ENCODE results near the gene FMNL2. TPM values are rescaled to one million over a fixed set of nuclear protein-coding genes. Genes with fewer than 3 reads are reported as not detected.
A peak's percentile ranks its signal among the peaks of the same experiment; 100 is the strongest.
"Not testable (repeated sequence)": the region's sequence is repeated elsewhere in the genome, so short reads cannot be mapped to it uniquely, and the experiment has no call there.

Gene FMNL2
- total and polyA plus RNA-seq, 4 donors, result 18.8 to 81.4 (median 38.4) TPM

- DNase-seq, result peak in 2 of 3 donors; percentile 56 to 67
- H3K4me1 ChIP-seq (ENCODE audit: control insufficient read depth in 5 of 5, insufficient read depth in 5 of 5, low read length in 5 of 5), result peaks cover 8 to 57% (median 28%) of the 10 kb centered on the region in 5 donors
- peak overlapping the region in 1 of 2 donors; percentile 36 for H3K9ac ChIP-seq (ENCODE audit: insufficient read depth in 1 of 2, low read length in 2 of 2)
These were observed 136.2 kb downstream of the FMNL2 start for GRCh38 chr2:152470861-152471854.

GRCh38 chr2:152472481-152472887, 137.5 kb downstream of the FMNL2 start:
- Histone ChIP-seq H3K27me3 (ENCODE audit: control insufficient read depth in 3 of 3, insufficient read depth in 3 of 3, low read length in 2 of 3) (no peaks in the 10 kb centered on the region), H3K9me3 (ENCODE audit: control insufficient read depth in 4 of 4, insufficient read depth in 3 of 4, low read length in 3 of 4) (no peaks in the 10 kb centered on the region), H3K4me1 (ENCODE audit: control insufficient read depth in 5 of 5, insufficient read depth in 5 of 5, low read length in 5 of 5) (peaks cover 6 to 44% (median 25%) of the 10 kb centered on the region in 5 donors), H3K27ac (ENCODE audit: low read depth in 1 of 2, low read length in 1 of 2) (no peak overlapping the region), H3K36me3 (ENCODE audit: control insufficient read depth in 4 of 4, insufficient read depth in 4 of 4, low read length in 4 of 4) (no peaks in the 10 kb centered on the region), H3K9ac (ENCODE audit: insufficient read depth in 1 of 2, low read length in 2 of 2) (no peak overlapping the region), H3K4me3 (no peak overlapping the region)
- no peak for TF ChIP-seq CTCF (IDR thresholded peaks at IDR 0.05; ENCODE audit: control extremely low read depth, extremely low read depth)
- WGBS, 2 donors, result 89 to 94% methylated on average over 1 of the region's 1 CpG
- ATAC-seq (ENCODE audit: insufficient read depth, low FRiP score), result no peak
- no peak for DNase-seq

More at GRCh38 chr2:152470861-152471854, 136.2 kb downstream of the FMNL2 start:
- ATAC-seq (ENCODE audit: insufficient read depth, low FRiP score), result no peak
- H3K9me3 ChIP-seq (ENCODE audit: control insufficient read depth in 4 of 4, insufficient read depth in 3 of 4, low read length in 3 of 4), result no peaks in the 10 kb centered on the region
- H3K36me3 ChIP-seq (ENCODE audit: control insufficient read depth in 4 of 4, insufficient read depth in 4 of 4, low read length in 4 of 4), result no peaks in the 10 kb centered on the region
- peak overlapping the region in 1 of 2 donors; percentile 30 for H3K27ac ChIP-seq (ENCODE audit: low read depth in 1 of 2, low read length in 1 of 2)
- WGBS, 2 donors, result 54 to 76% methylated on average over 12 of the region's 12 CpGs
- no peaks in the 10 kb centered on the region for H3K27me3 ChIP-seq (ENCODE audit: control insufficient read depth in 3 of 3, insufficient read depth in 3 of 3, low read length in 2 of 3)
- H3K4me3 ChIP-seq, result no peak overlapping the region
- no peak for TF ChIP-seq CTCF (IDR thresholded peaks at IDR 0.05; ENCODE audit: control extremely low read depth, extremely low read depth)

GRCh38 chr2:152473151-152473857, 138.3 kb downstream of the FMNL2 start:
- Histone ChIP-seq H3K9ac (ENCODE audit: insufficient read depth in 1 of 2, low read length in 2 of 2) (no peak overlapping the region), H3K36me3 (ENCODE audit: control insufficient read depth in 4 of 4, insufficient read depth in 4 of 4, low read length in 4 of 4) (no peaks in the 10 kb centered on the region), H3K9me3 (ENCODE audit: control insufficient read depth in 4 of 4, insufficient read depth in 3 of 4, low read length in 3 of 4) (no peaks in the 10 kb centered on the region), H3K27ac (ENCODE audit: low read depth in 1 of 2, low read length in 1 of 2) (no peak overlapping the region), H3K4me3 (no peak overlapping the region), H3K27me3 (ENCODE audit: control insufficient read depth in 3 of 3, insufficient read depth in 3 of 3, low read length in 2 of 3) (no peaks in the 10 kb centered on the region), H3K4me1 (ENCODE audit: control insufficient read depth in 5 of 5, insufficient read depth in 5 of 5, low read length in 5 of 5) (peaks cover 6 to 36% (median 18%) of the 10 kb centered on the region in 5 donors)
- ATAC-seq (ENCODE audit: insufficient read depth, low FRiP score) (no peak), DNase-seq (no peak)
- no peak for TF ChIP-seq CTCF (IDR thresholded peaks at IDR 0.05; ENCODE audit: control extremely low read depth, extremely low read depth)
- 75 to 100% methylated on average over 1 of the region's 1 CpG for WGBS, 2 donors

- not testable (repeated sequence) for H3K36me3 ChIP-seq (ENCODE audit: control insufficient read depth in 4 of 4, insufficient read depth in 4 of 4, low read length in 4 of 4); H3K4me3 ChIP-seq; H3K27ac ChIP-seq (ENCODE audit: low read depth in 1 of 2, low read length in 1 of 2); H3K9me3 ChIP-seq (ENCODE audit: control insufficient read depth in 4 of 4, insufficient read depth in 3 of 4, low read length in 3 of 4); H3K9ac ChIP-seq (ENCODE audit: insufficient read depth in 1 of 2, low read length in 2 of 2); DNase-seq; ATAC-seq (ENCODE audit: insufficient read depth, low FRiP score); H3K27me3 ChIP-seq (ENCODE audit: control insufficient read depth in 3 of 3, insufficient read depth in 3 of 3, low read length in 2 of 3)
- peaks cover 2 to 25% (median 15%) of the 10 kb centered on the region in 5 donors for H3K4me1 ChIP-seq (ENCODE audit: control insufficient read depth in 5 of 5, insufficient read depth in 5 of 5, low read length in 5 of 5)
- 92 to 93% methylated on average over 5 of the region's 5 CpGs for WGBS, 2 donors
These were observed 139.5 kb downstream of the FMNL2 start for GRCh38 chr2:152474523-152474922.
